ENCODE measurements around the gene CNNM3.
A peak's percentile ranks its signal among the peaks of the same experiment; 100 is the strongest.

CNNM3 gene

DNA sequence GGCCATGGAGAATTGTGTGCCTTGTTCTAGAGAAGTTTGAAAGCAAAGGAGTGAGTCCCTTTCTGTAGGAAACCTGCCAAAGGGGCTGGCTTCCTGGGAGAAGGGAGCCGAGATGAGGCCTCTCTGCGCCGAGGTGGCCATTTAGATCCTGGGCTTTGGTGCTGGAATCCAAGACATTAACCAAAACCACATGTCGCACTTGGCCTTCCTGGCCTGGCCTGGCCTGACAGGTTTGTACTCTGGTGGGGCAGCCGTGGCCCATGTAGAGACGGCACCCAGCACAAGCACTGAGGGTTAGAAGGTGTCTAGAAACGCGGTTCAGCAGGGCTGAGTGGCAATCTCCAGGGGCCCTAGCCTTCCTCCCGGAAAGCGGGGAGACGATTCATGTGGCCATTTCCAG, 7.1 kb downstream of the CNNM3 start:
- Histone ChIP-seq H3K36me3 (ENCODE audit: insufficient read depth, low read length) (peaks cover 4% of the 10 kb centered on the region), H3K9ac (ENCODE audit: low read depth, low read length) (no peak overlapping the region), H3K9me3 (replicated peaks; ENCODE audit: low read length) (no peaks in the 10 kb centered on the region), H3K4me3 (ENCODE audit: low read length) (no peak overlapping the region), H3K27me3 (ENCODE audit: control insufficient read depth, insufficient read depth, low read length) (no peaks in the 10 kb centered on the region), H3K4me2 (ENCODE audit: low read length) (no peak overlapping the region), H3K4me1 (ENCODE audit: control insufficient read depth, insufficient read depth, low read length) (no peaks in the 10 kb centered on the region)

DNA sequence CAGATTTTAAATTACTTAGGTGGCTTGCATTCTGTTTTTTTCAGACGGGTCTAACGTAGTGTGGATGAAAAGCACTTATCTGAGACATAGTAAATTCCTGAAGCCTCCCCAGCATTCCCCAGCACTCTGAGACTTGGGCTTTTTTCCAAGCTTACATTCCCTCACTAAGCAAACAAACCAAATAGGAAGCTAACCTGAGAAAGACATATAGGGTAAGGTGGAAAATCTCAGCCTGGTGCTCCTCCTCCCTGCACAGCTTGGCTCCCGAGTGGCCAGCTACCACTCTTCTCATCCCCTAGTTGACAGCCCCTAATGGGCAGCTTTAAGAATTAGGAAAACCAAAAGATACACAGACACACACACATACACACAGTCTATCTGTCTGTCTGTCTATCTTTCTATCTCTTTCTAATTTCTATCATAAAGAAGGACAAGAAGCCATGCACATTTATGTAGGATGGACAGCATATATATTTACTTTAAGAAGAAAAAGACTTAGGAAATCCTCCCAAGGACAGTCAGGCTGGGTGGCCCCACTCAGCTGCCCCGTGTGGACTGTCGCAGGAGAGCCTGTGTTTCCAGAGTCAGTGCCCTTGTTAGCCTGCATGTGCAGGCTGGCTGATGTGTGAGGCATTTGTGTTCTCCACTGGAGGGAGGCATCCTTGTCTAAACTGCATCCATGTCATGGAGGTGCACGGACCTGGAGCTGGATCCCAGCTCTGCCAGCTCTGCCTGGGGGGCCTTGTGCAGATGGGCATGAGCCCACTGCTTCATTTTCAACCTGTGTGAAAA, 8.2 kb downstream of the CNNM3 start:
- Histone ChIP-seq H3K4me2 (ENCODE audit: low read length) (no peak overlapping the region), H3K36me3 (ENCODE audit: insufficient read depth, low read length) (peaks cover 9% of the 10 kb centered on the region), H3K4me1 (ENCODE audit: control insufficient read depth, insufficient read depth, low read length) (no peaks in the 10 kb centered on the region), H3K9ac (ENCODE audit: low read depth, low read length) (no peak overlapping the region), H3K4me3 (ENCODE audit: low read length) (no peak overlapping the region), H3K27me3 (ENCODE audit: control insufficient read depth, insufficient read depth, low read length) (no peaks in the 10 kb centered on the region), H3K9me3 (replicated peaks; ENCODE audit: low read length) (no peaks in the 10 kb centered on the region)

DNA sequence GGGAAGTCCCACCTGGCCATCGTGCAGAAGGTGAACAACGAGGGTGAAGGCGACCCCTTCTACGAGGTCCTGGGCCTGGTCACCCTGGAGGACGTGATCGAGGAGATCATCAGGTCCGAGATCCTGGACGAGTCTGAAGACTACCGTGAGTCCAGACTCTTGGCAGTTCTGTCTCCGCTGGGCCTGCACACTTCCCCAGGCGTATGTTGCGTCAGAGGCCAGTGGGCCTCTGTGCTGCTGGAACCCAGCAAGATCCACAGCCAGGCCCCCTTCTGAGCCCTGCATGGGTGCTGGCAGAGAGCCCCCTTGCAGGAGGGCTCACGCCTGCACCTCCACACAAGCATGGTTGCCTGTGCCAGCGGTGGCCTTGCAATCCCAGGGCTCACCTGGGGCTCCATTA, 9.0 kb downstream of the CNNM3 start:
- H3K4me3 ChIP-seq (ENCODE audit: low read length) = no peak overlapping the region
- no peak overlapping the region for H3K9ac ChIP-seq (ENCODE audit: low read depth, low read length)
- H3K27me3 ChIP-seq (ENCODE audit: control insufficient read depth, insufficient read depth, low read length) = no peaks in the 10 kb centered on the region
- H3K4me2 ChIP-seq (ENCODE audit: low read length) = no peak overlapping the region
- peaks cover 9% of the 10 kb centered on the region for H3K36me3 ChIP-seq (ENCODE audit: insufficient read depth, low read length)
- no peaks in the 10 kb centered on the region for H3K4me1 ChIP-seq (ENCODE audit: control insufficient read depth, insufficient read depth, low read length)
- H3K9me3 ChIP-seq (replicated peaks; ENCODE audit: low read length) = no peaks in the 10 kb centered on the region

DNA sequence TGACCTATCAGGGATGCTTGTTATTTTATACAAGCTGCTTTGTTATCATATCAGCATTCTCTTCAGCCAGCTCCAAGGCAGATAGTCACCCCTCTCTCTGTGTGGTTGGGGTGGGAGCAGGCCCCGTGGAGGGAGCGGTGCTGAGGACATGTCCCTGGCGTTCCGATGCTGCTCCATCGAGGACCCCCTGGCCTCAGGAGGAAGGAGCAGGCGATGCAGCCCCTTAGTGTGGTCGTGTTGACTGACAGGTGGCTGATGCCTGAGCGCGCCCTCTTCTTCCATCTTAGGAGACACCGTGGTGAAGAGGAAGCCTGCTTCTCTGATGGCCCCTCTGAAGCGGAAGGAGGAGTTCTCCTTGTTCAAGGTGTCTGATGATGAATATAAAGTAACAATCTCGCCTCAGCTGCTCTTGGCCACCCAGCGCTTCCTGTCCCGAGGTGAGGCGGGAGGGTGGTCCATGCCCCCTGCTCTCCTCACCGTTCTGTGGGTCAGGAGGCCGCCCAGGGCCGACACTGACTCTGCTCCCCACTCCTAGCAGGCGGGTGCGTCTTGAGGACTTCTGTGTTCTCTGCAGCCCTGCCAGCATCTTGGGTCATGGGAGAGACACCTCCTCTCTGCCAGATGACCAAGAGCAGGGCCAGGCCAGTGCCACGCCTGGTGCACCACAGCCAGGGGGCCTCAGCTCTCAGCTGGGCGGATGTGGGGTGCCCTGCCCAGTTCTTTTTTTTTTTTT, 10.6 kb downstream of the CNNM3 start:
- H3K9ac ChIP-seq (ENCODE audit: low read depth, low read length) = no peak overlapping the region
- no peaks in the 10 kb centered on the region for H3K27me3 ChIP-seq (ENCODE audit: control insufficient read depth, insufficient read depth, low read length)
- H3K4me1 ChIP-seq (ENCODE audit: control insufficient read depth, insufficient read depth, low read length) = no peaks in the 10 kb centered on the region
- peaks cover 9% of the 10 kb centered on the region for H3K36me3 ChIP-seq (ENCODE audit: insufficient read depth, low read length)
- no peak overlapping the region for H3K4me3 ChIP-seq (ENCODE audit: low read length)
- H3K4me2 ChIP-seq (ENCODE audit: low read length) = no peak overlapping the region
- no peaks in the 10 kb centered on the region for H3K9me3 ChIP-seq (replicated peaks; ENCODE audit: low read length)

DNA sequence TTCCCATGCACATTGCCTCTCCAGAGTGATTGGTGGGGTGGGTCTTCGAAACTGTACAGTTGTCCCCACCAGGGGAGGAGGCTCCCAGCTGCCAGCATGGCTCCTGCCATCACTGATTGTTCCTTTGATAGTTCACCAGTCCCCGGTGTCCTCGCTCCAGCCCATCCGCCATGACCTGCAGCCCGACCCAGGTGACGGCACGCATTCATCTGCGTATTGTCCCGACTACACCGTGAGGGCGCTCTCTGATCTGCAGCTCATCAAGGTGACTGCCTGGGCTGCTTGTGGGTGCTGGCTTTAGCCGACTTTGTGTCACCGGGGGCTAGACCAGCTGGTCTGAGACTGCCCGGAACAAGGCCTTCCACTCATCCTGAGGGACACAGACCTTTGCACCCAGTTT, 12.4 kb downstream of the CNNM3 start:
- Histone ChIP-seq H3K36me3 (ENCODE audit: insufficient read depth, low read length) (peaks cover 9% of the 10 kb centered on the region), H3K4me1 (ENCODE audit: control insufficient read depth, insufficient read depth, low read length) (peaks cover 12% of the 10 kb centered on the region), H3K27me3 (ENCODE audit: control insufficient read depth, insufficient read depth, low read length) (no peaks in the 10 kb centered on the region), H3K9me3 (replicated peaks; ENCODE audit: low read length) (no peaks in the 10 kb centered on the region), H3K9ac (ENCODE audit: low read depth, low read length) (no peak overlapping the region), H3K4me3 (ENCODE audit: low read length) (no peak overlapping the region), H3K4me2 (ENCODE audit: low read length) (no peak overlapping the region)

DNA sequence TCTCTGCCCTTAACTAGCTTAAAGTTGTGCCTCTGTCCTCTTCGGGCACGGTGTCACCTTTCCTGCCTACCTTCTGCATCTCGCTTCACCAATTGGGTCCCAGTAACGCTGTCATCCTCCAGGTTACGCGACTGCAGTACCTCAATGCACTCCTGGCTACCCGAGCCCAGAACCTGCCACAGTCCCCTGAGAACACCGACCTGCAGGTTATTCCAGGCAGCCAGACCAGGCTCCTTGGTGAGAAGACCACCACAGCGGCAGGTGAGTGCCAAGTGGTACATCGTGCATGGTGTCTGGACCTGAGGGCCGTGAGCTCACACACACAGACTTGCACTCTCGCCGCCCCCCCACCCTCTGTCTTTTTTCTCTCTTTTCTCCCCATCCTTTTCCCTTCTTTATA, 12.8 kb downstream of the CNNM3 start:
- no peak overlapping the region for H3K4me2 ChIP-seq (ENCODE audit: low read length)
- H3K4me3 ChIP-seq (ENCODE audit: low read length) = no peak overlapping the region
- H3K36me3 ChIP-seq (ENCODE audit: insufficient read depth, low read length) = peaks cover 9% of the 10 kb centered on the region
- H3K4me1 ChIP-seq (ENCODE audit: control insufficient read depth, insufficient read depth, low read length) = peaks cover 14% of the 10 kb centered on the region
- no peak overlapping the region for H3K9ac ChIP-seq (ENCODE audit: low read depth, low read length)
- H3K9me3 ChIP-seq (replicated peaks; ENCODE audit: low read length) = no peaks in the 10 kb centered on the region
- no peaks in the 10 kb centered on the region for H3K27me3 ChIP-seq (ENCODE audit: control insufficient read depth, insufficient read depth, low read length)

DNA sequence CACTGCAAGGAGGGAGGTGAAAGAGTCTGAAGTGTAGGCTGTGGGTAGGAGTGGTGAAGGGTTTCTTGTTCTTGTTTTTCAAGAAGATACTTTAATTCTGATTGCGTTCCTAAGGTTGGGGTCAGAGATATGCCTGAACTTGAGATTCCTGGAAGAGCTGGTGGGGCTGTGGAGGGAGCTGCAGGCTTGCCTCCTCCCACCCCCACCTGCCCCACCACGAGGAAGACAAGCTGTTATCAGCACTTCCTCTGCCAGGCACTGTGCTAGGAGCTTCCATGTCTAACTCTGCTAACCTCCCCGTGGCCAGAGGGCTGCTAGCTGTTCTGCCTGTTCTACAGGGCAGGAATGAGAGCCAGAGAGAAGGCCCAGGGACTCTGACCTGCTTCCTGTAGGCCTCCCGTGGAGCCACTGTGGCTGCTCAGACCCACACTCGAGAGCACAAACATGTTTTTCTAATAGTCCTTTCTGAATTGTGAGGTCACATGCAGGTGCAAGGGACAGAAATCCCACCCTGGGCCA, 14.0 kb downstream of the CNNM3 start:
- peaks cover 14% of the 10 kb centered on the region for H3K4me1 ChIP-seq (ENCODE audit: control insufficient read depth, insufficient read depth, low read length)
- H3K4me2 ChIP-seq (ENCODE audit: low read length) = no peak overlapping the region
- peaks cover 9% of the 10 kb centered on the region for H3K36me3 ChIP-seq (ENCODE audit: insufficient read depth, low read length)
- H3K27me3 ChIP-seq (ENCODE audit: control insufficient read depth, insufficient read depth, low read length) = no peaks in the 10 kb centered on the region
- no peak overlapping the region for H3K4me3 ChIP-seq (ENCODE audit: low read length)
- H3K9ac ChIP-seq (ENCODE audit: low read depth, low read length) = no peak overlapping the region
- no peaks in the 10 kb centered on the region for H3K9me3 ChIP-seq (replicated peaks; ENCODE audit: low read length)

DNA sequence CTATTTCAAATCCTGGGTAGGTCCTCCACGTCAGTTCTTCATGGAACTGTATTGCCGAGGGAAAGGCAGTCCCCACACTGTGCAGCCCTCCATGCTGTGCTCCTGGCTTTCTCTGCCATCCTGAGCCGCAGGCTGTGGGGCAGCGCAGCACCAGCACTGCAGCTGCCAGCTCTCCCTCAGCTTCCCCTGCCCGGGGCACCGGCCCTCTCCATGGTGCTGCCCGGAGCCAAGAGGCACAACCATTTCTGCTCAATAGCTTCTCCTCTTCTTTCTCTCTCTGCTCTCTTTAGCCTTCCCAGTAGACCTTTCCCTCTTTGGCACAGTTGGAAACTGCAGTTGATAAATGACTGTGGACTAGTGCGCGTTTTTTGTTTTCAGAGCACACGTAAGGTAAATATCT, 15.6 kb downstream of the CNNM3 start:
- Histone ChIP-seq H3K4me1 (ENCODE audit: control insufficient read depth, insufficient read depth, low read length) (peaks cover 14% of the 10 kb centered on the region), H3K4me2 (ENCODE audit: low read length) (no peak overlapping the region), H3K9ac (ENCODE audit: low read depth, low read length) (no peak overlapping the region), H3K4me3 (ENCODE audit: low read length) (no peak overlapping the region), H3K9me3 (replicated peaks; ENCODE audit: low read length) (no peaks in the 10 kb centered on the region), H3K27me3 (ENCODE audit: control insufficient read depth, insufficient read depth, low read length) (no peaks in the 10 kb centered on the region), H3K36me3 (ENCODE audit: insufficient read depth, low read length) (peaks cover 8% of the 10 kb centered on the region)

DNA sequence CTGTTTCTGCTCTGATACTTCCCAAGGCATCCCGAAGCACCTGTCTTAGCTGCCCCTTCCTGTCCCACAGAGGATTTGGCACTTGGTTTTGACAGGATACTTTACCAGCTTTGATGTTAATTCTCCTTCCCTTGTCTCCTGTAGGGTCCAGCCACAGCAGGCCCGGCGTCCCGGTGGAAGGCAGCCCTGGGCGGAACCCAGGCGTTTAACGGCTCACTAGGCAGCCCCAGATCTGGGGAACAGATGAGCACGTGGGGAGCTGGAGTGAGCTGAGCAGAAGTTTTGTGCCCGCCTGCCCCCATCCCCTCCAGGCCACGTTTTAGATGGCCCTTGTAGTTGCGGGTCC, 16.3 kb downstream of the CNNM3 start:
- Histone ChIP-seq H3K9ac (ENCODE audit: low read depth, low read length) (no peak overlapping the region), H3K9me3 (replicated peaks; ENCODE audit: low read length) (no peaks in the 10 kb centered on the region), H3K27me3 (ENCODE audit: control insufficient read depth, insufficient read depth, low read length) (no peaks in the 10 kb centered on the region), H3K36me3 (ENCODE audit: insufficient read depth, low read length) (peaks cover 5% of the 10 kb centered on the region), H3K4me1 (ENCODE audit: control insufficient read depth, insufficient read depth, low read length) (peaks cover 14% of the 10 kb centered on the region), H3K4me3 (ENCODE audit: low read length) (no peak overlapping the region), H3K4me2 (ENCODE audit: low read length) (no peak overlapping the region)

DNA sequence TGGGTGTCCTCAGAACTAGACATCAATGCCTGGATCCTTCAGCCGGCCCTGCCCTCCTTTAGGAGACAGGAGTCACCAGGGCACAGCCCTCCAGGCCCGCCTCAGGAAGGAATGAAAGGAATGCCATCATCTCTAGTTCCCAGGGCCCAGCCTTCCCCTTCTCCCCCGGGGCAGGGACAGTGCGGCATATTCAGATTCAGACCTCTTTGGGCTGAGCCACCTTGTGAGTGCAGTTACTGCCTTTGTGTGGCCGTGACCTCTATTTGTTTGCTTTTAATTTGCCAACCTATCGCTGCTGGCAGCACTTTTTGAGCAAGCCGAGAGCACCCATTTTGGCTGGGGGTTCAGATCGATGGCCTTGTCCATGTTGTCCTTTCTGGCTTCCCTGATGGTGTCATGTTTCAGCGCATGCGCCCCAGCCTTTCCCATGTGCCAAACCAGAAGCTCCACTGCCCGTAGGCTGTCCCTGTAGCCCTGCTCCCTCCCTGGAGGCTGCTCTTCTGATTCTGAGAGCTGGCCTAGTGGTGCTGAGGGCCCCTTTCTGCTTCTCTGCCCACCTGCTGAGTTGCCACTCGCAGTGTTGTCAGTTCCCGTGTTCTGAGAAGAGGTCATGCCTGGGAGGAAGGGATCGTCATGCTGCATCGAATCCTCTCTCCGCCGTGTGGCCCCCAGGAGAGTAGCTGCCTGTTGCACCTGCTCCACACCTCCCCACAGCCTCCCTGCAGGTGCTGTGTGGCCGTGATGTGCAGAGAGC, 16.9 kb downstream of the CNNM3 start:
- no peaks in the 10 kb centered on the region for H3K27me3 ChIP-seq (ENCODE audit: control insufficient read depth, insufficient read depth, low read length)
- H3K4me2 ChIP-seq (ENCODE audit: low read length) = peak overlapping the region; percentile 46
- H3K4me1 ChIP-seq (ENCODE audit: control insufficient read depth, insufficient read depth, low read length) = peaks cover 14% of the 10 kb centered on the region
- peak overlapping the region; percentile 11 for H3K4me3 ChIP-seq (ENCODE audit: low read length)
- H3K9ac ChIP-seq (ENCODE audit: low read depth, low read length) = no peak overlapping the region
- no peaks in the 10 kb centered on the region for H3K9me3 ChIP-seq (replicated peaks; ENCODE audit: low read length)
- H3K36me3 ChIP-seq (ENCODE audit: insufficient read depth, low read length) = peaks cover 5% of the 10 kb centered on the region

DNA sequence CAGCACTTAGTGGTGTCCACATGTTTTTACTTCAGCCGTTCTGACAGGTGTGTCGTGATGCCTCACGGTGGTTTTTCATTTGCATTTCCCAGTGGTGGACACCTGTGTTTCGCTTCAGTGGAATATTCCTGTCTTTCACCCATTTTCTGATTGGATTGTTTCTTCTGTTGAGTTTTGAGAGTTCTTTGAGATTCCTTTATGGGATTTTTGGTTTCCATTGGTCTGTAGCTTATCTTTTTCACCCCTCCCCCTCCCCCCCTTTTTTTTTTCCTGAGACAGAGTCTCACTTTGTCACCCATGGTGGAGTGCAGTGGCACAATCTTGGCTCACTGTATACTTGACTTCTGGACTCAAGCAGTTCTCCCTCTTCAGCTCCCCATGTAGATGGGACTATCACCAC, 19.8 kb downstream of the CNNM3 start:
- no peaks in the 10 kb centered on the region for H3K27me3 ChIP-seq (ENCODE audit: control insufficient read depth, insufficient read depth, low read length)
- no peaks in the 10 kb centered on the region for H3K9me3 ChIP-seq (replicated peaks; ENCODE audit: low read length)
- peaks cover 14% of the 10 kb centered on the region for H3K4me1 ChIP-seq (ENCODE audit: control insufficient read depth, insufficient read depth, low read length)
- H3K36me3 ChIP-seq (ENCODE audit: insufficient read depth, low read length) = no peaks in the 10 kb centered on the region
- H3K4me2 ChIP-seq (ENCODE audit: low read length) = no peak overlapping the region
- H3K9ac ChIP-seq (ENCODE audit: low read depth, low read length) = no peak overlapping the region
- H3K4me3 ChIP-seq (ENCODE audit: low read length) = no peak overlapping the region

Measured in skeletal muscle satellite cell (primary cell).